Epidermal melanocyte (primary cell): ENCODE data around the gene ENKUR.

Source experiments
- DNase-seq: peaks from one replicate; pipeline ENCODE4 v3.0.0; 2011; ENCODE audit warnings: low spot score; ENCODE audit not compliant: insufficient read length

ENKUR gene

DNA sequence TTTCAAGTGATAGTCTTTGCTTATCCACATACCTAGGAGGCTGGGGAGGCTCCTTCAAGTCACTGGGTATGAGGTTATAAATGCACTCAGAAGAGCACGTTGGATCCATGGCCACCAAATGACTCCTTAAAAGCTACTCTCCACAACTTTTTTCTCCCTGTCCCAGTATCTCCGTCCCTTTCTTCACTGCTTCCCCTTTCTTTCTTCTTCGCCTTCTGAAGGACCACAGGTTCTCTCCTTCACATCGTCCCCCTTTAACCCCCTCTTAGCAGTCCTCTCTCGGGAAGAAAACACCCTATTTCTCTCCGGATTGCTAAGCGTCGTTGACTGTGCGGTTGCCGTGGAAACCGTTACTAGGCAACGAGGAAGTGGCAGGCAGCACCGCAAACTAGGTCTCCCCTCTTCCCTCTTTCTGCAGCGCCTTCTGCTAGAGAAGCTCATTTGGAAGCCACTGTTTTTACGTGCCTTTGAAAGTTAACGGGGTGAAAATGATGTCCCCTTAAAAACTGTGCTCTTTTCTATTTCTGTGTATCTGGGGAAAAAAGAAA, at the start of gene ENKUR:
Gene ENKUR (minus strand): TSS at position 331 of the 548 bp plus-strand sequence. CDS start 222 bp downstream, at position 109.
- peak; percentile 86 for DNase-seq

- no peak for DNase-seq
These were observed 48.4 kb upstream of the ENKUR start for GRCh38 chr10:25064401-25064800.

GRCh38 chr10:25063644-25064043, 47.7 kb upstream of the ENKUR start:
- DNase-seq, result no peak

DNA sequence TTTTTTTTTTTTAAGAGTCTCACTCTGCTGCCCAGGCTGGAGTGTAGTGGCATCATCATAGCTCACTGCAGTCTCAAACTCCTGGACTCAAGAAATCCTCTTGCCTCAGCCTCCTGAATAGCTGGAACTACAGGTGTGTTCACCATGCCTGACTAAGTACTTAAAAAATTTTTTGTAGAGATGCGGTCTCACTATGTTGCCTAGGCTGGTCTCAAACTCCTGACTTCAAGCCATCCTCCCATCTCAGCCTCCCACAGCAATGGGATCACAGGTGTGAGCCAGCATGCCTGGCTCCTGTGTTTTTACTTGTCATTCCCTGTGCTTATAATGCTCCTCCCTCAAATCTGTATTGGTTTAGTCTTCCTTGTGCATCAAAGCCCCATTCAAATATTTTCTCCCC, 47.2 kb upstream of the ENKUR start:
- DNase-seq, result no peak

- DNase-seq, result no peak
These were observed 45.9 kb upstream of the ENKUR start for GRCh38 chr10:25061711-25062449.

- DNase-seq, result no peak
These were observed 45.2 kb upstream of the ENKUR start for GRCh38 chr10:25061125-25061524.

DNA sequence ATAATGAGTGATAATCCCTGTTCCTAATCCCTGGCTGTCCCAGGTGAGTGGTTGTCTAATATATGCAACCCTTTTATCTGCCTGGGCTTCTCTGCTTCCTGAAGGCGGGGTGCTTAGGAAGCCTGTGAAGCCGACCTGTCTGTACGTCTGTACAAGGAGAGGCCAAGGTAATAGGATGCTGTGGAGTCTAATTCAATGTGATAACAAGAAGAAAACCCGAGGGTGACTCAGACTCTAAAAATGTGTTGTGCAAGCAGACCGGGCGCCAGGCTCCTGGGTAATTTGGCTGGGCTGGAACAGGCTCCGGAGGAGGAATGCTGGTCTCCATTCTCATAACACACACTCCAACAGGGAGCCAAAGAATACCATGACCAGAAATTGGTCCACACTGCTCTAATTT, 44.0 kb upstream of the ENKUR start:
- DNase-seq, result no peak

DNA sequence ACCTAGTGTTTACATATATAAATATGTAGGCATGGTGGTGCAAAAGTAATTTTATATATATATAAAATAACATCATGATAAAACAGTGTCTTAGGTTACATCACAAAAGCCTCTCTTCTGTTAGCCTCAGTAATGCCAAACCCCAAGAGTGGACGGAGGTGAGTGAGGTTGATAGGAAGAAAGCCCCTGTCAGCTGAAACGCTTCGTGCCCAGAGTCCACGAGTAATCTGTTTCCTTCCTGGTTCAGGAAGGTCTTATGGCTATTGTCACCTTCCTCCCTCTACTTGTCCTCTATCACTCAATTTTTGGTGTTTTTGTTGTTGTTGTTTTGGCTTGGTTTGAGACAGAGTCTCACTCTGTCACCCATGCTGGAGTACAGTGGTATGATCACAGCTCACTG, 41.9 kb upstream of the ENKUR start:
- no peak for DNase-seq

GRCh38 chr10:25056726-25057125, 40.8 kb upstream of the ENKUR start:
- DNase-seq, result no peak

DNA sequence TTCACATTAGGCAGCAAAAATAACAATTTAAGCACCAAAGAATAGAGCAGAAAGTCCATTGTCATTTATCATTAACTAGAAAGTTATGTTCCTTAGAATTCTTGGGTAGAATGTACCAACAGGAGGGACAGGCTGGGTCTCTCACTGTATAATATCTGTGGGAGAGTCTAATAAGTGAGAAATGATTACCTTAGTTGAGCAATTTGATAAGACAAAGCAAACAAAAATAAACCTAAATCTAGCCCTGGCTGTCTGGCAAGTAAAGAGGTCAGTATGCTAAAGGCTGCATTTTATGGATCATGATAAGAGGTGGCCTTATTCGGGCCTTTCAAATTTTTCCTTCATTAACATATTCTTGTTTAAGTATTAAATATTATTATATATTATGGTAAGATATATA, 36.1 kb upstream of the ENKUR start:
- DNase-seq, result no peak

GRCh38 chr10:25050402-25050801, 34.4 kb upstream of the ENKUR start:
- no peak for DNase-seq

- DNase-seq, result no peak
These were observed 34.0 kb upstream of the ENKUR start for GRCh38 chr10:25049966-25050365.

DNA sequence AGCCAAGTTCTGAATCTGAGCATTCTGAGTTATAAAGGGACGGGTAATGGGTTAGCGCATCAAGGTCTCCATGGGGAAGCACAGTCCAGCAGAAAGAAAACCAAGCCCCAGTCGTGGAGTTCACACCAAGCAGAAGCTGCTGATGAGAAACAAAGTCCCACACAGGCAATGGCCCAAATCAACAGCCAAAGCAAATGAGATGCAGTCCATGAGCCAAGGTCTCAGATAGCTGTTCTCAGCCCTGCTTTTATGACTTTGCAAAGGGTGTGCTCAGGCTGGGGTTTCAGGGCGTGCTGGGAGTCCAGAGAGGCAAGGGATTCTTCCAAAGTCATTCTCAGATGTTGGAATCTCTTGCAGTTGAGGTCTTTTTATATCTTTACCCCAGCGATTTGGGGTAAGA, 32.5 kb upstream of the ENKUR start:
- DNase-seq, result no peak

DNA sequence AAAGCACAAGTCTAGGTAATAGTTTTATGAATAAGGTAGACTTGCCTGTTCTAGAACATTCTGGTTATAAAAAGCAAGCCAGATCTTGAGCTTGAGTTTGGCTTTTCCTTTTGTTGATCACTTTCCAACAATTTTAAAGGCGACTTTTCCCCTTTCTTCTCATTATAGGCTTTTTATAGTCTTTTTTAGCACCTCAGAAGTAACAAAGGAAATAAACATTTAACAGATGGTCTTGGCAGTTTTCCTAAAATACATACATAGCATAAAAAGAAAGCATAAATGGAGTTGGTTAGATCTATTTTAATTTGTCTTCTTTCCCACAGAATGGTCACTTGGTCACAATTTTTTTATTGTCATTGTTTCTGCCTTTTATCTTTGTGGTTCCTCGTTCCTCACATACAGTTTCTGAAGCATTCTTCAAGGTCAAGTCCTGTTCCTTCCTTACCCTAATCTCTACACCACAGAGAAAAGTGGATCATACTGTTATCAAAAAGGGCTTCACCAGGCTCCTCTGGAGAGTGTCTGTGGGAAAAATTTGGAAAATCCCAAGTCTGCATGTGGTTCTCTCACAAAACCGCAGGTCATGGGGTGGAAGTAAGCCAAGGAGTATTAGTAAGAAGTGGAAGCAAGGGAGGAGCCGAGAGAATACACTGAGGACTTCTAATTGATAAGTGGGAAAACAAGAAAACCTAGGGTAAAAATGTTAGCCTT, 31.8 kb upstream of the ENKUR start:
- no peak for DNase-seq

- no peak for DNase-seq
These were observed 31.1 kb upstream of the ENKUR start for GRCh38 chr10:25047088-25047487.

DNA sequence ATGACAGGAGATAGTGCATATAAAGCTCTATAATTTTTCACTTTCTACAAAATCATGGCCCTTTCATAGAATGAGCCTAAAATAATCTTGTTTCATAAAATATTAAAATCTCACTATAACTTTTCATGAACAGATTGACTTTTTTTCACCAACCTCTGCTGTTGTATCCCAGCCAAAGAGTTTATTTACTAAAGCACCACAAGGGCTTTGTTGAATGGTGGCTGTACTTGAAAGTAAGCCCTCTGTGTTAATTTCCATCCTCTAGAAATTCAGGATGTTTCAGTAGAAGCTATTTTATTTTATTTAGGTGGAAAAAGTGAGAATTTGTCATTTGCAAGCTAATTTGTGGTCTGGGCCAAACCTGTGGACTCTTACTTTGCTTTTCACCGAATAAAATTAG, 30.7 kb upstream of the ENKUR start:
- DNase-seq, result no peak

DNA sequence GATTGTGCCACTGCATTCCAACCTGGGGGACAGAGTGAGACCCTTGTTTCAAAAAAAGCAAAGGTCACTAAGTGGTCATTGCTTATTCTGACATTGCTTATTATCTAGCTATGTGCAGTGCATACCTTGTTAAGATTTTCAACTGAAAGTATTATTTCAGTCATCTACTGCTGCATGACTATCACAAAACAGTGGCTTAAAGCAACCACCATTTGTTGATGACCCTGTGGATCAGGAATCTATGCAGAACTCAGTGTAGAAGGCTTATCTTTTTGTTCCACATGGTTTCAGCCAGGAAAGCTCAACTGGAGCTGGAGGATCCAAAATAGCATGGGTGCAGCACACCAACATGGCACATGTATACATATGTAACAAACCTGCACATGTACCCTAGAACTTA, 23.6 kb upstream of the ENKUR start:
- no peak for DNase-seq

DNA sequence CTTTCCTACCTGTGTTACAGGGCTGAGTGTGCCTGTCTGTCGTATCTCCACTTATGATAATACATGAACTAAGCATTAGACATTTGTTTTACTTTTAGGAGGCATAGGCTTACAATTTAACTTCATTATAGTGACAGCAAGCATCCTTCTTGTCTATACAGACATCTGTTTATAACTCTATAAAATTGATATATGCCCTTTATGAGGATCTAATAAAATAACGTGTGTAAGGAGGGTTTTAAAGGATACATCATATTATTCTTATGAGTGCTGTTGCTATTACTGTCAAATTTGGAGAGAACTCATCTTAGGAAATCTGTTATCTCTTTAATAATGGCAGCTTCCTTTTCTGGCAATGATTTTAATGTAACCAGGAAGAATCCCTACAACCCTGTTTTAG, 22.4 kb upstream of the ENKUR start:
- DNase-seq, result no peak

GRCh38 chr10:25036381-25036780, 20.4 kb upstream of the ENKUR start:
- DNase-seq, result no peak

DNA sequence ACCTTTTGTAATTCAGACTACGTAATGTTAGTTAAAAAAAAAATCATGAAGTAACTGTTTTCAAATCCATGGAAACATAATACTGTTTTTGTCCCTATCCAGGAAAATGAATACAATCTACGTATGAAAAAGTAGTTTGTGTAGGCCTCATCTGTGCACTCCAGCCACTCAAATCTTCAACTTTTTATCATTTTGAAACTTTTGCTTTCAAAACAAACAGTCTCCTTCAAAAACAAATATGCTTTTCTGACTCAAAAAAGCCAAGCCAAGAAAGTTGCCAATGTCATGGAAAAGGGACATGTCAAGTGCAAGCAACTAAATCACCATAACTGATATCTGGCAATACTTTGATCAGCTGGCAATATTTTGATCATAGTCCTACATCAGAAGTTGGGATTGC, 13.6 kb upstream of the ENKUR start:
- no peak for DNase-seq

- DNase-seq, result no peak
These were observed 12.8 kb upstream of the ENKUR start for GRCh38 chr10:25028711-25029110.

DNA sequence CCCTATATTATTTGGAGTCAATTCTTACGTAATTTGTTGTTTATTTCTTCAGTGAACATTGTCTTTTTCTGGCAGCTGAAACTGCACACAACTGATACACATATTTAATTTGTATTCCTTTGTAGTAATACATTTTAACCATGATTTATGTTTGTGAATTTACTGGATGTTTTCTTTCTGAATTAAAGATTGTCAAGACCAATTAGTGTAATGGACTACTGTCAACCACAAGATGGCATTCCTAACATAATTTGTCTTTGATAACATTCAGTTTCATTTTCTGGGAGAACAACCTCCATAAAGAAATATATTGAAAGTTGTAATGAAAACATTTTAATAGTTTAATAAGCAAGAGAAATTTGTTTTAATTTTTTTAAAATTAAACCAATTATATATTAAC, 10.5 kb upstream of the ENKUR start:
- no peak for DNase-seq

GRCh38 chr10:25024528-25024927, 8.6 kb upstream of the ENKUR start:
- DNase-seq, result no peak
